CMK (cell line): ENCODE results near the gene OAF.
"Not testable (repeated sequence)": the region's sequence is repeated elsewhere in the genome, so short reads cannot be mapped to it uniquely, and the experiment has no call there.

Source experiments
- DNase-seq: peaks from one replicate; pipeline ENCODE4 v3.0.0-alpha.2; 2010; ENCODE audit warnings: low read depth

OAF gene

DNA sequence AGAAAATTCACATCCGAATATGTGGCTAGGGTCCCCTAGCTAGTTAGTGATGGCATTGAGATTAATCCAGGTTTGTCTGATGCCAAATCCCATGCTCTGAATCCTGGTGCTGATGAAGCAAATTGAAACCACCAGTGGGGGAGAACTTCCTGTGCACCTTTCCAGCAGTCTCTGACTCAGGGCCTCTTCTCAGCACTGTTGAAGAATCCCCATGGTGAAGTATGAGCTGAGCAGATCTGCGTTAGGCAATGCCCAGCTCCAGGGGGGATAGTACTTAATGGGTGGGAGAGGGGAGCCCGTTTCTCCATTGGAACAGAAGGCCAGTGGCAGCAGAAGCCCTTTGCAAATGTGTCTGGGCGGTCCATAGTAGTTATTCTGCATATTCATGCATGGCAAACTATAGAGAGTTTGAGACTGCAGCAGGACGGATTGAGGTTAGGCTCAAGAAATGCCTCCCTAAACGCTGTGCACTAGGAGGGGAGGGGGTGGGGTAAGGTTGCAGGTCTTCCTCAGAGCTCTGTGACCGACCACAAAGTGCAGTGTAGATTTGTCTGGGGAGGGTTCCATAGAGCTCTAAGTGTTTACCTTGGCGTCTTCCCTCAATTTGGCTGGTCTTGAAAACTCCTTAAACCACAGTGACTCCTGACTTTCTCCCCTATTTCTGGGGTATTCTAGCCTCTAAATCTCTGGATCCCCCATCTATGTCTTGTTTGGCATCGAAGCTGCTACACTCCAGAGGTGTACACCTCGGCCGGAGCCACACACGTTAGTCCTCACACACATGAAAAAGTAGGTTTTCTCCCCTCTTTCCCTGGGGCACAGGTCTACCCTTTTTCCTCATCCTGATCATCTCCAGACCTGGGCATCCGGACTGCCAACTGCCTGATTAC lies 33.9 kb downstream of the OAF start:
- DNase-seq: no peak

DNA sequence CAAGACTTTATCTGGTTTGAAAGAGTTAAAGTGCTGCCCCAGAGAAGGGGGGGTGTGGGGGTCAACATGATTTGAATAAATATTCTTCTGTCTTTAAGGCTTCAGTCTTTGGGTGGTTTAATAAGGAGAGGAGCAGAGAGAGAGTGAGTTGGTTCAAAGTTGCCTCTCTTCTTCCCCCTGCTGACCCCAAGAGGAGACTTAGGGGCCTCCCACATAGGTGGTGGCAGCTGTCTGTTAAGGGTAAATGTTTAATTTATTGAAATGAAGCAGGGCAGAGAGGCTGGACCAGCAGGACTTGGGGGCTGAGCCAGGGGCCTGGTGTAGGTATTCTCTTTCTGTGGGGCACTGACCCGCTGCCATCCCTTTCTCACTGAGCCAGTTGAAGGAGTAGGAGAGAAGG lies 34.6 kb downstream of the OAF start:
- DNase-seq: no peak

DNA sequence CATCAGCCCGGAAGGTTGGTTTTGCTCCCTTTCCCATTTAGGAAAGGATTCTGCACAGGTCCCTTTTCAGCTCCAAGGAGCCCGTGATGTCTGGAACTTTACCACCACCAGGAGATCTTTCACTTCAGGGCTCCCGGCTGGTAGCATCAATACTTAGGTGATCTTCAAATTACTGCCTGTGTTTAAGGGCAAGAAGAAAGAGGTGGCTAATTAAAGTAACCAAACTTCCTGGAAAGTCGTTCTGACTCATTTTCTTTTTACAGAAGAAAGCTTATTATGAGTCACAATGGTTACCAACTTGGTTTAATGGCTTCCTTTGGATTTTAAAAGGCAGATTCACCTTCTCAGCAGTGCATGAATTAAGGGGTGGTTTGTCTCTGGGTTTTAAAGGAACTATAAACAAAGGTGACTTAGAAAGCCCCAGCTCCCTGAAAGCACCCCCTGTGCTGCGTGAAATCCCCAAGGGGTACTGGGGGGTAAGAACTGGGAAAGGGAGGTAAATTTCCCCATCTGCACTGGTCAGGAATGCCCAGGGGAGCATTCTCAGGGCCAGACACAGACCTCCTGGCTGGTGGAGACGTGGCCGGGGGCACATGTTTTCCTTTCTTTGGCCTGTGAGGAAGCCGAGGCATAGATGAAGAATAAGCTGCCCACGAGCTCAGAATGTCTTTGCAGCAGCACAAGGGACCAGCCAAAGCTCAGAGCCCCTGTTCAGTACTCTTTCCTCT lies 37.9 kb downstream of the OAF start:
- no peak for DNase-seq

DNA sequence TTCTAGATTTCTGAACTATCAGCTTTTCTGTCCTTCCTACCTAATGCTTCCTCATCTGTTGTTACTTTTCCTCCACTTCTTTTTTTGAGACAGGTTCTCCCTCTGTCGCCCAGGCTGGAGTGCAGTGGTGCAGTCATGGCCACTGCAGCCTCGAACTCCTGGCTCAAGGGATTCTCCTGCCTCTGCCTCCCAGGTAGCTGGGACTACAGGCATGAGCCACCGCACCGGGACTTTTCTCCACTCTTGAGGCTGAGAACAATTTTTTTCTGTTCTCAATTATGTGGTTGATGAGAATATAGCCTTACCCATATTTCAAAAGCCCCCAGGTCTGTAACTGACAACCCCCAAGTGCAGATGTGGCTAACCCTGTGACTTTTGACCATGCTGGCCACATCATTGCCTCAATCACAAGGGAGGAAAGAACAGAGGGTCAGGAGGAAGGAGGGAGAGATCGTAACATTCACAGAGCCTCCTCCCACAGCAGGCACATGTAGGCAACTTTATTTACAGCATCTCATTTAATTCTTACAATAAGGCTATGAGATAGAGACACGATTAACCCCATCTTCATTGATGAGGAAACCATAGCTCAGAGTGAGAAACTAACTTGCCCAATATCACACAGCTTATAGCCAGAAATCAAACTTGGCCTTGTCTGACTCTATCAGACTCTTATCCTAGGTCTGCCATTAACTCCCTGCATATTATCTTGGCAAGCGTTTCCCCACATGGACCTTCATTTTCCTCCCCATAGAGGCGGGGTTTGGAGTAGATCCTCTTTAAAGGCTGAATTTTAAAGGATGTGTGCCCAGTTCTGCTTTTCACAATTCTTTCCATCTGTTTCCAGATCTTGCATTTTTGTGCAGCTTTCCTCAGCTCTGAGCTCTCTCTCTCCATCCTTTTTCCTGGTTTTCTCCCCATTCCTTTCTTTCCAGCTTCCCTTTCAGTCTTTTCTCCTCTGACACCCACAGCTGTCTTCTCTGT lies 38.7 kb downstream of the OAF start:
- no peak for DNase-seq

DNA sequence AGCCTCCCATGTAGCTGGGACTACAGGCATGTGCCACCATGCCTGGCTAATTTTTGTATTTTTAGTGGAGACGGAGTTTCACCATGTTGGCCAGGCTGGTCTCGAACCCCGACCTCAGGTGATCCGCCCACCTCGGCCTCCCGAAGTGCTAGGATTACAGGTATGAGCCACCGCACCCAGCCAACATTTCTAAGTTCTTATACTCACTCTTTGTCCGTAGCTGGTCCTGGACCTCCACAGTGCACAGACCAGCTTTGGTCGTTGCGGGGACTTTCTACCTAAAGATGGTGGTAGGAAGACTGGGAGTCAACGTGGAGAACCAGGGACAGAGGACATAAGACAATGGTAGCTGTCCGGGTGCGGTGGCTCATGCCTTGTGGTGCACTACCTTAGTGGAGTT lies 42.5 kb downstream of the OAF start:
- DNase-seq: not testable (repeated sequence)

DNA sequence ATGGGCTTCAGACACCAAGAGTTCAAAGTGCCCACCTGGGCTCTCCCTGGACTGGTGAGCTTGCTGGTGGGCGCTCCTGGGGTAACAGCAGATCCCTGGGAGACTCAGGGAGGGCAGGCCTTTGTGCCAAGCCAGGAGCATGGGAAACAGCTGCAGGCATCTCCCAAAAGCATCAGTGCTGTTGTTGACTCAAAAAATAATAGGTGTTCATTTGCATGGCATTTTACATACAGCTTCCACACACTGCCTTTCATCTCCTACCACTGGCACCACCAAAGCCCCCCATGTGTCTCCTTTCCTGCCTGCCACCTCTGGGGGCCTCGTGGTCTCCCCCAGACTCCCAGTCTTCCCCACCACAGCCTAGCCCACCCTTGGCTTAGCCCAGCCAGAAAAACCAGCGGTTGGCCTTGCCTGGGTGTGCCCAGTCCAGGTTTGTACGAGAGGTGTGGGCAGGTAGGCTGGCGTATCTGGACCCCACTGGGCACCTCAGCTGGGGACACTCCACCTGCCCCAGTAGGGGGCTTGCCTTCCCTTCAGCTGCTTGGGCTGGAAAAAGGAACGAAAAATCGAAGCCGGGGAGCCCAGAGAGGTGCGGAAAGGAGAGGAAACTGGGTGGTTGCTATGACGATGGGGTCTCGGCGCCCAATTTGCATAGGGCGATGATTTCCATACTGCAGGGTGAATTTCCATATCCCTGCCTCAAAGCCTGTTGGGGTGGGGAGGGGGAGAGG lies 44.1 kb downstream of the OAF start:
- no peak for DNase-seq

DNA sequence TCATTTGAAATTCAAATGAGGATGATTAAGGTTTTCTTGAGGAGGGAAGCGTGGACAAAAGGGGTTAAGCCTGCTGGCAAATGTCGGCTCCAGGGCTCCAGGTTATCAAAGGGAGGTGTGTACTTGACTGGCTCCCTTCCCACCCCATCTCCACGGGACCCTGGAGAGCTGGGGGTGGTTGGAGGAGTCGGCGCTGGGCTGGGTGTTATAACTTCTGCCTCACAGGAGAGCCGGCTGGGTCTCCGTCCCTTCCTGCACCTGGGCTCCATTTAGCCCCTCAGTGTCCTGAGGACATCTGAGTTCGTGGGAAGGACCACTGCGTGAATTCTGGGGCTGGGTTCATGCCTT lies 44.7 kb downstream of the OAF start:
- DNase-seq: no peak

DNA sequence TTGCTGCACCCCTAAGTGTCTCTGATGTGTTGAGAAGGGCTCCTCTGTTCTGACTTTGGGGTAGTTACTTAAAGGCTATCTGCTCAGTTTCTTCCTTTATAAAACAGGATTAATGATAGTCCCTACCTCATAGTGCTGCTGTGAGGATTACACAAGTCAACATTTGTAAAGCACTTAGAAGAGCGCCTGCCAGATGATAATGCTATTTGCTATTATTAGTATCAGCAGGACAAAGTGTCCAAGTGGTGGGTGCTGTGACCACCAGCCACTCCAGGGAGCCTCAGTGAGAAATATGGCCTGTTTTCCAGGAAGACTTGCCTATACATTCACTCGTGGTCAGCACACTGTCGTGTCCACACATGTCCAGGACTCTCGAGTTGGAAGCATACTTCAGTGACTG lies 45.3 kb downstream of the OAF start:
- DNase-seq: no peak

DNA sequence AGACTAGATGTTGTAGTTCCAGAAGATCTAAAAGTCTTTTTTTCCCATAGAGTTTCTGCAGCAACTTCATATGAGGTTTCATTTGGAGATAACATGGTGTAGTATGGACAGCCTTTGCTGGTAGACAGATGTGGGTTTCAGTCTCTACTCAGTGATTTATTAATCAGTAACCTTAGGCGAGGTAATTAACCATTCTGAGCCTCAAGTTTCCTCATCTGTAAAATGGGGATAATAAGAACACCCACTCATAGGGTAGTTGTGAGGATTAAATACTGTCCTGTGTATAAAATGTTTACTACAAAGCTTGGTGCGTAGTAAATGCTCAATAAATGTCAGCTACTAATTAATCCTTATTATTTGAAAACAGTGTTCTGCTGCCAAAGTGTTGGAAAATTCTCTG lies 45.9 kb downstream of the OAF start:
- no peak for DNase-seq

DNA sequence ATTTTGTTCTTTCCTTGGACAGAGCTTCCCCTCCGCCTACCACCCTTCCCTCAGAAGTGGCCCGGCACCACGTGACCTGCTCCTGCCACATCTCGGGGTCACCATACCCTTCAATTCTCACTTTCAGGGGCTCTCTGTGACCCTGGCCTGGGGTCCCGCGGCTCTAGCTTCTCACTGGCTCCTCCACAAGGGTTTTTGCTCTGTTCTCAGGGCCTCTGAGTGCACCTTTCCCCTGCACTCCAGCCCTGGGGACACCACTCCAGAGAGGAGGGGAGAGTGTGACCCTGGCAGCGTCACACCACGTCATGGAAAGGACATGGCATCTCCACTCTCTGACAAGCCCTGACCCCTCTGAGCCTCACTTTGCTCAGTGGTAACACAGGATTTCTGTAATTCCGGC lies 46.5 kb downstream of the OAF start:
- no peak for DNase-seq

DNA sequence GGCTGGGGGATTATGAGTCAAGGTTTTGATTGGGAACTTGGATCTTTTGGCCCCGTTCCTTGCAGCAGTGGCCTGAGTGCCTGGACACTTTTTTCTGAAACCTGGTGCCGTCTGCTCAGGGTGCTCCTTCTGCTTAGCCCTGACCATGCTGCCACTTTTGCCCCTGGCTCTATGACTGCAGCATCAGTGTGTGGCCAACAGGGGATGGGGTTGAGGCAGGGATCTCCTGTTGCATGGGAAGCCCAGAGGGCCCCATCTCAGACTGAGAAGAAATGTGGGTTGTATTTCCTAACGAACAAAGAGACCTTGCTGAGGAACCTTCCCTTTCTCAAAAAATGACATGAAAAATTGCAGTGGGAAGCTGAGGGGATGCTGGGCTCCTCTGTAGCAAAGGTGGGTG lies 47.8 kb downstream of the OAF start:
- no peak for DNase-seq

DNA sequence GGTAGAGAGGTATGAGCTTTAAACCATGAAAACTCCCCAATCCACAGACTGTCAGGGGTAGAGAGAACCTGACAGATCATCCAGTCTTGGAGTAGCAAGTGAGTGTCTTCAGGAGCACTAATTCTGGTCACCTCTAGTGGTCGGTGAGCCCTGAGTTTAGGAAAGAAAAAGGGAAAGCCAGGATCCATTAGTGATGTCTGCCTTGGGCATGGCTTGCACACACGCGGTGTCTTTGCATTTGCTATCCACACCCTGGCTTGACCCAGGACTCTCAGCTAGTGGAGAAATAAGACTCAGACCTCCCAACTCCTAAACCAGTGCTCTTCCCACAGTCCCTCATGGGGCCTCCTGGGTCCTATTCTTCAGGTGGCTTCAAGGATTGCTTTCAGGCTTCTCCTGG lies 48.4 kb downstream of the OAF start:
- no peak for DNase-seq

DNA sequence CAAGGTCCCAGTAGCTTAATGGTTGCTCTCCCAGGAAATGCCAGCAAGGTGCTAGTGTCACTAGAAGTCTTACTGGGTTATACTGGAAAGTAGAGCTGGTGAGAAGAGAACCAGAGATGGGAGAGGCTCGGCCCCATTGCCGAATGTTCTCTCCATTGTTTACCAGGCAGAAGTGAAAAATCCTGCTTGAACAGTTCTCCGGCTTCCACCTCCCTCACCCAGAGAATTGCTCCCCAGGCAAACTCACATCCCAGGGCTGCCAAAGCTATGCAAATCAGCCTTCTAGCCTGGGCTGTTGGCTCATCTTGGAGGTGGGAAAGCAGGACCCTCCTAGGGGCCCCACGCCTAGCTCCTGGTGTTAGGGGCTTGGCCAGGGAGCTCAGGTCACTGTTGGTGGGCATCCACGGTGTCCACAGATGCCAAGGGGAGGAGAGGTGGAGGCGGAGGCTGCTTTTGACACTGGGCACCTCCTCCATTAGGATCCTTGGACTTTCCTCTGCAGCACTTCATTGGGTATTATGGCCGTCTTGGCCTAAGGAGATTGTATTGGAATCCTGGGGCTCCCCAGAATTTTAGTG lies 49.2 kb downstream of the OAF start:
- no peak for DNase-seq

DNA sequence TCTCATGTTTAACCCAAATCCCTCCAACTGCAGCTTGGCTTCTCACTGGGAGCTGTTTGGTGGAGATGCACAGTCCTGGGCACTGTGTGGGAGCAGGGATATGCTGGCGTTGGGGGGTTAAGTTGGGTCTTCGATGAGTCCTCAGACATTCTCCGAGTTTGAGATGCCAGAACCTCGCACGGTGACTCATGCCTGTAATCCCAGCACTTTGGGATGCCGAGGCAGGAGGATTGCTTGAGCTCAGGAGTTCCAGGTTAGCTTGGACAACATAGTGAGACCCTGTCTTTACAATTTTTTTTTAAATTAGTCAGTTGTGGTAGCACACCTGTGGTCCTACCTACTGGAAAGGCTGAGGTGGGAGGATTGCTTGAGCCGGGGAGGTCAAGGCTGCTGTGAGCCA lies 49.8 kb downstream of the OAF start:
- no peak for DNase-seq

DNA sequence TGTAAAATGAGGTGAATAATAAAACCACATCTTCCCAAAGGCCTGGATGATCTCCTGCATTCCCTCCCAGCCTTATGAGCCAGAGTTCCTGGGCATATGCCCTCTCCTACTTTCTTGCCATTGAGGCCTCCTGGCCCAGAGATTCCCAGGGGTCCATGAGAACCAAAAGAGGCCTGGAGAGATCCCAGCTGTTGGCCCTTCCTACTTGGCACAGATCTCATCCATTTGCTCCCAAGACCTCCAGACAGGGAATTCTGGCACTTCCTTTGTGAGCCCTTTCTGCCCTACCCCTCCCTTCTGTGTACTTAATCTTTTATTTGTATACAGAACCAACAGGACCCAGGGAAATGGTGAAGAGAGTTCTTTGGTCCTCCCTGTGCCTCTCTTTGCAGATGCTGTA lies 50.5 kb downstream of the OAF start:
- DNase-seq: no peak

DNA sequence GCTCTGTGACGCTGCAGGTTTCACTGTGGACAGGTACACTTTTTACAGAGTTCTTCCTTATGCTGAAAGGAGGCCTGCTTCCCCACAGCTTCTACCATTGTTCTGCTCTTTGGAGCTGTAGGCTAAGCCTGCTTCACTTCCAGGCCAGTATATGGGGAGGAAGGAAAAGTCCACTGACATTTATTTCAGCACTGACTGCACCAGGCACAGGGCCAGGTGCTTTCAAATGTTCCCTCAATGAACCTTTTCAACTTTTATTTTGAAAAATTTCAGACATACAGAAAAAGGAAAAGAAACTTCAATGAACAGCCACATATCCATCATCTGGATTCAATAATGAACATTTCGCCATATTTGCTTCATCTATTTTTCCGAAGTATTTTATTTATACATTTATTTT lies 51.1 kb downstream of the OAF start:
- DNase-seq: no peak

DNA sequence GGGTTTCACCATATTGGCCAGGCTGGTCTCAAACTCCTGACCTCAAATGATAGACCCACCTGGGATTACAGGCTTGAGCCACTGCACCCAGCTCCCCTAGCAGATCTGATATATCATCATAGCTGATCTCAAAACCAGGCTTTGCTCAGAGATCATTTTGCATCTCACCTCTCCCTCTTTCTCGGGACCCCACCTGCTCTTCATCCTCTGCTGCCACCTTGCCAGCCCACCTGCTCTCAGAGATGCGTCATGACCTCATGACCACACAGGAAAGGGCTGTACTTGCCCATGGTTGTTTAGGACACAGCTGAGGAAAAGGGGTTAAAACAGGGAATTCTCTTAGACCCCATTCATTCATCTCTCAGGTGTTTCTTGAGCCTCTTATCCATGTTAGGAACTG lies 56.5 kb downstream of the OAF start:
- DNase-seq: no peak

DNA sequence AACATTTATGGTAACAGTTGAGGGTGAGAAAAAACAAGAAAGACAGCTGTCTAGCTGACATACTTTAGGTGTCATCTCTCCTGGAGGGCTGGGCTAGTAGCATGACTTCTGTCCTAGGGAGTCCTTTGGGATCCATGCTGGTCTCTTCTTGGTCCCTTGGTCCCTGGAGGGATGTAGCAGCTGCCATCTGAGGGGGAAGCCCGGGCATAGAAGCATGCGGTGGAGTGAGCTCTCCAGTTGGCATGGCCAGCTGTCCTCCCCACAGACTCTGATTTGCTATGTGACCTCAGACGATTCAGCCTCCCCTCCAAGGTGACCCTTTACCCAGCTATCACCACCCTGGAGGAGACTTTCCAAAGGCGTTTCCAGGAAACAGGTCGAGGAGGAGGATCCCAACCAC lies 57.9 kb downstream of the OAF start:
- no peak for DNase-seq

DNA sequence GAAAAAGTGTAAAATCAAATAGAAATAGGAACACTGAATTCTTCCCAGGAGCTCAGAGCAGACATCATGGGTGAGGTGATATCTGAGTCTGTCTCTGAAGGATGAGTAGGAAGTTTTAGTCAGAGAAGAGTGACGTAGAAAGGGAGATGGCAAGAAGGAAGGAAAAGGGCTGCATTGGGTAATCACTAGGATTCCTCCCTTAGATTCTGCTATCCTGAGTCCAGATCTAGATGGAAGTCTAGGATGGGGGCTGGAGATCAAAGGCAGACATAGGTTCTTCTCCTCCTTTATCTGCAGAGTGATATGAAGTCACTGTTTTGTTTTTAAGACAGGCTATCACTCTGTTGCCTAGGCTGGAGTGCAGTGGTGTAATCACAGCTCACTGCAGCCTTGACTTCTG lies 59.6 kb downstream of the OAF start:
- no peak for DNase-seq

DNA sequence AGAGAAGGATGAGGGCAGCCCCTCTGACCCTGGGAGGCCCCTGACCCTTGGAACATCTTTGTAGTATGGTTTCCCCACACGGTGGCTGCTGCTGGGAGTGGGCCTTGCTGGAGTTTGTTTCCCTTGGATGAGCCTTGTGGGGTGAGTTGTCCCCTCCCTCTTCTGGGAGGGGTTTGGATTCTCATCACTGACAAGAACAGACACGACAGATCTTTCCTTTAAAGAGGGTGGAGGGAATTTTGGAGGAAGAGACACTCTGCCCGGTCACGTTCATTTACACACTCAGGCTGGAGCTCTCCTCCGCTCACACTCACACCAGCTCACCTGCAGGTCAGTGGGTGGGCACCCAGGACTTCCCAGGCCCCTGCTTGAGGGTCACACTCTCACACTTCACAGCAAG lies 60.8 kb downstream of the OAF start:
- no peak for DNase-seq

DNA sequence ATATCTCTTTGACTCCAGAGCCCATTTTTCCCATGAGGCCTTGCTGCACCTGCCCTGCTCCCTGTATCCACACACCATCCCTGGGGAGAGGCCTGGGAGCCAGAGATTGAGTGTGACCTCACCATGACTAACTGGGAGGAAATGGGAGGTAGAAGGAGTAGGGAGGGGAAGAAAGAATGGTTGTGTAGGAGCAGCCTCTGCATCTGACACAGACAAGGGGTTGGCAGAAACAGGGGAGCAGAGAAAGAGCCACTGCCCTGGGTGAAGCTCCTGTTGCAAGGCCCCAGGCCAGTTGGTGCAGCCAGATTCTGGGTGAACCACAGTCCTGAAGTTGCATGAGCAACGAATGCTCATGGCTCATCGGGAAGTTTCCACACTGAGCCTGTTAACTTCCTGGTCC lies 61.5 kb downstream of the OAF start:
- DNase-seq: no peak

DNA sequence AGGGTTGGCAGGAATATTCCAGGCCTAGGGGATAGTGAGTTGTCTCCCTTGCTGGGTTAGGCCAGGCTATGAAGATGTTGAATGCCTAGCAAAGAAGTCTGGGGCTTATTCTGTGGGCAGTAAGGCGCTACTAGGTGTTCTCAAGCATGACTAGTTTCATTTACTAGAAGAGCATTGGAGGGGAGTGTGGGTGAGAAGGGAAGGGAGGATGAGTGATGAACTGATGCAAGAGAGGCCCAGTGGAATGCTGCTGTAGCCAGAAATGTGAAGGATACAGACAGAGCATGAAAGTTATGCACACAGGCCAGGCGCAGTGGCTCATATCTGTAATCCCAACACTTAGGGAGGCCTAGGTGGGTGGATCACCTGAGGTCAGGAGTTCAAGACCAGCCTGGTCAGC lies 62.6 kb downstream of the OAF start:
- DNase-seq: no peak
